ENCODE measurements around the gene CDH8. TPM values are rescaled to one million over a fixed set of nuclear protein-coding genes. Genes with fewer than 3 reads are reported as not detected.

Gene CDH8
- total RNA-seq, 1 experiment from 2014 or later: 0.42 TPM

GRCh38 chr16:62034231-62035114, 1.8 kb downstream of the CDH8 start:
- no TSS peak for BruUV-seq (replicated peaks)
- Mint-ChIP-seq H3K36me3 (ENCODE audit: insufficient read depth, unreplicated experiment) (no peaks in the 10 kb centered on the region), H3K27me3 (ENCODE audit: insufficient read depth, unreplicated experiment) (peaks cover 82% of the 10 kb centered on the region), H3K9me3 (ENCODE audit: unreplicated experiment) (no peaks in the 10 kb centered on the region), H3K4me1 (ENCODE audit: insufficient read depth, unreplicated experiment) (peaks cover 8% of the 10 kb centered on the region), H3K4me3 (ENCODE audit: unreplicated experiment) (no peak overlapping the region), H3K27ac (ENCODE audit: low read depth, unreplicated experiment) (no peak overlapping the region)
- DNase-seq (ENCODE audit: unreplicated experiment): no peak
- POLR2A ChIA-PET: interaction anchor here (1.4 kb wide), 1 partner anchor 12 kb away, joined by 3 read pairs; no protein-coding TSS in a partner anchor
- CTCF ChIA-PET: interaction anchor here (0.6 to 1.0 kb wide), 3 partner anchors 14 to 218 kb away, joined by 3 to 4 read pairs (median 3); no protein-coding TSS in a partner anchor
- intact Hi-C loops (cut with micrococcal nuclease): no loop called here
- no peak for TF ChIP-seq CTCF (IDR thresholded peaks at IDR 0.05; ENCODE audit: unreplicated experiment)

- TF ChIP-seq CTCF (IDR thresholded peaks at IDR 0.05; ENCODE audit: unreplicated experiment): no peak
- H3K9me3 Mint-ChIP-seq (ENCODE audit: unreplicated experiment): no peaks in the 10 kb centered on the region
- H3K4me3 Mint-ChIP-seq (ENCODE audit: unreplicated experiment): no peak overlapping the region
- no peak for DNase-seq (ENCODE audit: unreplicated experiment)
- ChIA-PET POLR2A (interaction anchor here (0.7 to 1.4 kb wide), 2 partner anchors 11 to 72 kb away, joined by 3 read pairs; no protein-coding TSS in a partner anchor), CTCF (no interaction called here)
- H3K27ac Mint-ChIP-seq (ENCODE audit: low read depth, unreplicated experiment): no peak overlapping the region
- H3K36me3 Mint-ChIP-seq (ENCODE audit: insufficient read depth, unreplicated experiment): no peaks in the 10 kb centered on the region
- BruUV-seq (replicated peaks): no TSS peak
- peaks cover 83% of the 10 kb centered on the region for H3K27me3 Mint-ChIP-seq (ENCODE audit: insufficient read depth, unreplicated experiment)
- intact Hi-C loops (cut with micrococcal nuclease): no loop called here
- H3K4me1 Mint-ChIP-seq (ENCODE audit: insufficient read depth, unreplicated experiment): peaks cover 8% of the 10 kb centered on the region
These were observed 3.2 kb downstream of the CDH8 start for GRCh38 chr16:62033065-62033464.

- TF ChIP-seq CTCF (IDR thresholded peaks at IDR 0.05; ENCODE audit: unreplicated experiment): no peak
- H3K4me1 Mint-ChIP-seq (ENCODE audit: insufficient read depth, unreplicated experiment): peaks cover 8% of the 10 kb centered on the region
- peaks cover 88% of the 10 kb centered on the region for H3K27me3 Mint-ChIP-seq (ENCODE audit: insufficient read depth, unreplicated experiment)
These were observed 6.3 kb downstream of the CDH8 start for GRCh38 chr16:62029947-62030346.

GRCh38 chr16:62022688-62023087, 13.6 kb downstream of the CDH8 start:
- POLR2A ChIA-PET: interaction anchor here (1.2 to 1.3 kb wide), 2 partner anchors 11 to 27 kb away, joined by 3 read pairs; no protein-coding TSS in a partner anchor
- Mint-ChIP-seq H3K27me3 (ENCODE audit: insufficient read depth, unreplicated experiment) (peaks cover 88% of the 10 kb centered on the region), H3K9me3 (ENCODE audit: unreplicated experiment) (no peaks in the 10 kb centered on the region), H3K4me1 (ENCODE audit: insufficient read depth, unreplicated experiment) (no peaks in the 10 kb centered on the region), H3K27ac (ENCODE audit: low read depth, unreplicated experiment) (no peak overlapping the region), H3K36me3 (ENCODE audit: insufficient read depth, unreplicated experiment) (no peaks in the 10 kb centered on the region), H3K4me3 (ENCODE audit: unreplicated experiment) (no peak overlapping the region)
- no peak for TF ChIP-seq CTCF (IDR thresholded peaks at IDR 0.05; ENCODE audit: unreplicated experiment)
- intact Hi-C loops (cut with micrococcal nuclease): no loop called here
- CTCF ChIA-PET: interaction anchor here (0.8 kb wide), 1 partner anchor 24 kb away, joined by 3 read pairs; no protein-coding TSS in a partner anchor
- no TSS peak for BruUV-seq (replicated peaks)
- DNase-seq (ENCODE audit: unreplicated experiment): no peak

More at GRCh38 chr16:62029947-62030346, 6.3 kb downstream of the CDH8 start:
- ChIA-PET CTCF (interaction anchor here (0.6 to 1.2 kb wide), 3 partner anchors 13 to 219 kb away, joined by 3 read pairs; no protein-coding TSS in a partner anchor), POLR2A (no interaction called here)
- intact Hi-C loops (cut with micrococcal nuclease): no loop called here
- Mint-ChIP-seq H3K36me3 (ENCODE audit: insufficient read depth, unreplicated experiment) (no peaks in the 10 kb centered on the region), H3K9me3 (ENCODE audit: unreplicated experiment) (no peaks in the 10 kb centered on the region), H3K27ac (ENCODE audit: low read depth, unreplicated experiment) (no peak overlapping the region), H3K4me3 (ENCODE audit: unreplicated experiment) (no peak overlapping the region)
- no peak for DNase-seq (ENCODE audit: unreplicated experiment)
- BruUV-seq (replicated peaks): no TSS peak
